Measurements from ENCODE around the gene CDCA4. TPM values are rescaled to one million over a fixed set of nuclear protein-coding genes. Genes with fewer than 3 reads are reported as not detected.
"Not testable (repeated sequence)": the region's sequence is repeated elsewhere in the genome, so short reads cannot be mapped to it uniquely, and the experiment has no call there.

CDCA4 gene
- polyA plus RNA-seq, 1 donor: 12.4 TPM

GRCh38 chr14:105065280-105066228 lies 44.7 kb upstream of the CDCA4 start, which contains the start of gene GPR132:
Gene GPR132 (minus strand): TSS chr14:105065430. CDS start chr14:105055420, 10,010 bp downstream.
- peaks cover 25% of the 10 kb centered on the region for H3K4me1 ChIP-seq (ENCODE audit: control insufficient read depth, insufficient read depth, low read length)
- peak within 1 kb of the TSS; percentile 48 for H3K27ac ChIP-seq (ENCODE audit: low read length)
- WGBS (ENCODE audit: insufficient coverage, low lambda C conversion rate): no CpG with 5 or more reads among the region's 22 CpGs
- H3K9me3 ChIP-seq (ENCODE audit: control insufficient read depth, low read depth, low read length): peaks cover 3% of the 10 kb centered on the region
- H3K4me3 ChIP-seq (ENCODE audit: low read length): peak within 1 kb of the TSS; percentile 7
- H3K27me3 ChIP-seq (ENCODE audit: control insufficient read depth, insufficient read depth, low read length): no peaks in the 10 kb centered on the region
- no peaks in the 10 kb centered on the region for H3K36me3 ChIP-seq (ENCODE audit: control insufficient read depth, insufficient read depth, low read length)
- DNase-seq: peak; percentile 56 to 62

- DNase-seq: peak; percentile 77 to 88
- Histone ChIP-seq H3K27me3 (ENCODE audit: control insufficient read depth, insufficient read depth, low read length) (no peaks in the 10 kb centered on the region), H3K4me3 (ENCODE audit: low read length) (peak overlapping the region; percentile 7), H3K27ac (ENCODE audit: low read length) (peak overlapping the region; percentile 48), H3K9me3 (ENCODE audit: control insufficient read depth, low read depth, low read length) (peaks cover 3% of the 10 kb centered on the region), H3K36me3 (ENCODE audit: control insufficient read depth, insufficient read depth, low read length) (no peaks in the 10 kb centered on the region), H3K4me1 (ENCODE audit: control insufficient read depth, insufficient read depth, low read length) (peaks cover 25% of the 10 kb centered on the region)
- WGBS (ENCODE audit: insufficient coverage, low lambda C conversion rate): no CpG with 5 or more reads among the region's 12 CpGs
Measured at GRCh38 chr14:105064721-105065143, 43.8 kb upstream of the CDCA4 start.

- DNase-seq: no peak
- H3K27me3 ChIP-seq (ENCODE audit: control insufficient read depth, insufficient read depth, low read length): no peaks in the 10 kb centered on the region
- H3K4me3 ChIP-seq (ENCODE audit: low read length): no peak overlapping the region
- no peak overlapping the region for H3K27ac ChIP-seq (ENCODE audit: low read length)
- H3K36me3 ChIP-seq (ENCODE audit: control insufficient read depth, insufficient read depth, low read length): no peaks in the 10 kb centered on the region
- peaks cover 3% of the 10 kb centered on the region for H3K9me3 ChIP-seq (ENCODE audit: control insufficient read depth, low read depth, low read length)
- peaks cover 25% of the 10 kb centered on the region for H3K4me1 ChIP-seq (ENCODE audit: control insufficient read depth, insufficient read depth, low read length)
- no CpG with 5 or more reads among the region's 10 CpGs for WGBS (ENCODE audit: insufficient coverage, low lambda C conversion rate)
Measured at GRCh38 chr14:105064001-105064400, 43.1 kb upstream of the CDCA4 start.

GRCh38 chr14:105063506-105063905 lies 42.6 kb upstream of the CDCA4 start:
- not testable (repeated sequence) for DNase-seq; H3K36me3 ChIP-seq (ENCODE audit: control insufficient read depth, insufficient read depth, low read length); H3K4me3 ChIP-seq (ENCODE audit: low read length); H3K27me3 ChIP-seq (ENCODE audit: control insufficient read depth, insufficient read depth, low read length); H3K27ac ChIP-seq (ENCODE audit: low read length); H3K9me3 ChIP-seq (ENCODE audit: control insufficient read depth, low read depth, low read length)
- peaks cover 25% of the 10 kb centered on the region for H3K4me1 ChIP-seq (ENCODE audit: control insufficient read depth, insufficient read depth, low read length)
- WGBS (ENCODE audit: insufficient coverage, low lambda C conversion rate): no CpG with 5 or more reads among the region's 10 CpGs

- Histone ChIP-seq H3K4me1 (ENCODE audit: control insufficient read depth, insufficient read depth, low read length) (peaks cover 25% of the 10 kb centered on the region), H3K36me3 (ENCODE audit: control insufficient read depth, insufficient read depth, low read length) (no peaks in the 10 kb centered on the region), H3K27me3 (ENCODE audit: control insufficient read depth, insufficient read depth, low read length) (no peaks in the 10 kb centered on the region), H3K4me3 (ENCODE audit: low read length) (no peak overlapping the region), H3K27ac (ENCODE audit: low read length) (no peak overlapping the region), H3K9me3 (ENCODE audit: control insufficient read depth, low read depth, low read length) (peaks cover 3% of the 10 kb centered on the region)
- no peak for DNase-seq
- no CpG with 5 or more reads among the region's 10 CpGs for WGBS (ENCODE audit: insufficient coverage, low lambda C conversion rate)
Measured at GRCh38 chr14:105063056-105063455, 42.2 kb upstream of the CDCA4 start.

GRCh38 chr14:105062048-105062433 lies 41.2 kb upstream of the CDCA4 start:
- no peak for DNase-seq
- Histone ChIP-seq H3K27me3 (ENCODE audit: control insufficient read depth, insufficient read depth, low read length) (no peaks in the 10 kb centered on the region), H3K27ac (ENCODE audit: low read length) (no peak overlapping the region), H3K4me3 (ENCODE audit: low read length) (no peak overlapping the region), H3K36me3 (ENCODE audit: control insufficient read depth, insufficient read depth, low read length) (no peaks in the 10 kb centered on the region), H3K9me3 (ENCODE audit: control insufficient read depth, low read depth, low read length) (no peaks in the 10 kb centered on the region), H3K4me1 (ENCODE audit: control insufficient read depth, insufficient read depth, low read length) (peaks cover 25% of the 10 kb centered on the region)
- WGBS (ENCODE audit: insufficient coverage, low lambda C conversion rate): 93% methylated on average over 3 of the region's 7 CpGs

GRCh38 chr14:105061428-105062047 lies 40.7 kb upstream of the CDCA4 start:
- Histone ChIP-seq H3K36me3 (ENCODE audit: control insufficient read depth, insufficient read depth, low read length) (no peaks in the 10 kb centered on the region), H3K27me3 (ENCODE audit: control insufficient read depth, insufficient read depth, low read length) (no peaks in the 10 kb centered on the region), H3K27ac (ENCODE audit: low read length) (no peak overlapping the region), H3K4me3 (ENCODE audit: low read length) (no peak overlapping the region), H3K9me3 (ENCODE audit: control insufficient read depth, low read depth, low read length) (no peaks in the 10 kb centered on the region), H3K4me1 (ENCODE audit: control insufficient read depth, insufficient read depth, low read length) (peaks cover 25% of the 10 kb centered on the region)
- DNase-seq: peak in 1 of 2 donors; percentile 28
- WGBS (ENCODE audit: insufficient coverage, low lambda C conversion rate): no CpG with 5 or more reads among the region's 13 CpGs

GRCh38 chr14:105060751-105061427 lies 40.0 kb upstream of the CDCA4 start:
- H3K27ac ChIP-seq (ENCODE audit: low read length): no peak overlapping the region

GRCh38 chr14:105059925-105060565 lies 39.2 kb upstream of the CDCA4 start:
- no peaks in the 10 kb centered on the region for H3K9me3 ChIP-seq (ENCODE audit: control insufficient read depth, low read depth, low read length)
- WGBS (ENCODE audit: insufficient coverage, low lambda C conversion rate): 80% methylated on average over 1 of the region's 16 CpGs
- H3K27me3 ChIP-seq (ENCODE audit: control insufficient read depth, insufficient read depth, low read length): no peaks in the 10 kb centered on the region
- no peak overlapping the region for H3K27ac ChIP-seq (ENCODE audit: low read length)
- no peak overlapping the region for H3K4me3 ChIP-seq (ENCODE audit: low read length)
- no peaks in the 10 kb centered on the region for H3K36me3 ChIP-seq (ENCODE audit: control insufficient read depth, insufficient read depth, low read length)
- no peak for DNase-seq
- peaks cover 17% of the 10 kb centered on the region for H3K4me1 ChIP-seq (ENCODE audit: control insufficient read depth, insufficient read depth, low read length)

More at GRCh38 chr14:105060751-105061427, 40.0 kb upstream of the CDCA4 start:
- no CpG with 5 or more reads among the region's 30 CpGs for WGBS (ENCODE audit: insufficient coverage, low lambda C conversion rate)
- H3K4me3 ChIP-seq (ENCODE audit: low read length): no peak overlapping the region
- H3K27me3 ChIP-seq (ENCODE audit: control insufficient read depth, insufficient read depth, low read length): no peaks in the 10 kb centered on the region
- no peak for DNase-seq
- no peaks in the 10 kb centered on the region for H3K36me3 ChIP-seq (ENCODE audit: control insufficient read depth, insufficient read depth, low read length)
- H3K9me3 ChIP-seq (ENCODE audit: control insufficient read depth, low read depth, low read length): no peaks in the 10 kb centered on the region
- H3K4me1 ChIP-seq (ENCODE audit: control insufficient read depth, insufficient read depth, low read length): peaks cover 25% of the 10 kb centered on the region
